HG02870 (cell line): ENCODE measurements around the gene MED17.

Experiments used
- ATAC-seq: cut with Tn5 transposase; IDR thresholded peaks from one replicate; pipeline ENCODE4 v1.9.1; 2021; ENCODE audit warnings: mild to moderate bottlenecking, moderate library complexity; ENCODE audit not compliant: unreplicated experiment

The MED17 gene

DNA sequence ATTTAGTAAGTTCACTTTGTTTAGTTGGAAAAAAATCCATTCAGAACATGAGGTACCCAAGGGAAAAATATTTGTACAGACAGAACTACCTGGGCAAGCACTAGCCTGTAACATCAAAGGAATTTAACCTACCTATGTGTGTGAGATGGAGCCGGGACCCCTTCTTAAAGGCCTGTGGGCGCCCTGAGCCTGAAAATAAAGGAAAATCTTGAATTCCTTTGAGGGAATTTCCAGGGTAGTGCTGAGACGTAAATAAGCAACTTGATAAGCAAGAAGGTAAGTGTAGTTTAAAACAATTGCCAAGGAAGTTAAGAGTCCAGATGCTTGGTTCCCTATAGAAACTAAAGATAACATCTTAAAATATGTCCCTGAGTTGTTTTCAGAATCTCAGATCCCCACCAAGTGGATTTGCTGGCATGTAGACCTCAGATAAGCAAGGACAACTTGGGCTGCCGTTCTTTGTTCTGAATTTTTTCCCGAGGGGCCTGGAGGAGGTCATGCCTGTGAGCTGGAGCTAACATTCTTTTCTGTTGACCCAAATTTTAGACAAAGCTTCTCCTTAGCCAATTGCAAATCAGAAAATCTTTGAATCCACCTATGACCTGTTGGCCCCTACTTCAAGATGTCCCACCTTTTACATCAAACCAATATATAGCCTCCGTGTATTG, 31.0 kb downstream of the MED17 start:
- no peak for ATAC-seq

DNA sequence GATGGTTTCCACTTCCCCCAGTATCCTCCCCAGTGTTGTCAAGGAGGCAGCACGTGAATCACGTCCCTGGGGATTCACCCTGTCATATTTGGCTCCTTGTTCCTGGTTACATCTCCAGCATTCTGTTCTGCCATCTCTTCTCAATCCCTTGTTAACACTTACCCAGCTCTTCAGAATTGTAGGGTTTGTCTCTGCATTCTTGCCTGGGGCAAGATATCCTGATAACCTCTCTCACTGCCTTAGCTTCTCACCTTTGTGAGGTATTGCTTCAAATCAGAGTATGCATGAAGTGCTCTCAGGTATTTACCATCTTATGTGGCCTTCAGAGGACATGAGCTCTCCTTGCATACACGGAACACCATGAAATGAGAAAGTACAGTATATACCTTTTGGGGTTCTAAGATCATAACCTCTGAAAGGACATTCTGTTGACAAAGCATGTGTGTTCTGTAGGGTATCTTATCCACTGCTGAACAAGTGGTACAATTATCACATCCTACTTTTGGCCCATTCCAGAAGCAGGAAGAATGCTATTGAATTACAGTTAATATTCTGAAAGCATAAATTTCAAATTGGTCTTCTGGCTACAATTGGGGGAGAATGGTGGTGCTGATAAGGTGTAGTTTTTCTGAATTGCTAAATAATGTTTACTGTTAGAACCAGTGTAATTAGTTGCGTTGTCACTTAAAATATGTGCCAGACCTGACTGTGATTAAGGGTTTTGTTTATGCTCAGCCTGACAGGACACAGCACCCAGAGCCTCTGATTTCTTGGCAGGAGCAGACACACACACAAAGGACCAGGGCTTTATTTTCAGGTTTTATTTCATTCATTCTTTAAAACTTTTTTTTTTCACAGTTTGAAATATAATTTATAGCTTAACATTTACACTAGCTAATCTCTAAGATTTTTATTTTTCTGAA, 33.6 kb downstream of the MED17 start:
- no peak for ATAC-seq

DNA sequence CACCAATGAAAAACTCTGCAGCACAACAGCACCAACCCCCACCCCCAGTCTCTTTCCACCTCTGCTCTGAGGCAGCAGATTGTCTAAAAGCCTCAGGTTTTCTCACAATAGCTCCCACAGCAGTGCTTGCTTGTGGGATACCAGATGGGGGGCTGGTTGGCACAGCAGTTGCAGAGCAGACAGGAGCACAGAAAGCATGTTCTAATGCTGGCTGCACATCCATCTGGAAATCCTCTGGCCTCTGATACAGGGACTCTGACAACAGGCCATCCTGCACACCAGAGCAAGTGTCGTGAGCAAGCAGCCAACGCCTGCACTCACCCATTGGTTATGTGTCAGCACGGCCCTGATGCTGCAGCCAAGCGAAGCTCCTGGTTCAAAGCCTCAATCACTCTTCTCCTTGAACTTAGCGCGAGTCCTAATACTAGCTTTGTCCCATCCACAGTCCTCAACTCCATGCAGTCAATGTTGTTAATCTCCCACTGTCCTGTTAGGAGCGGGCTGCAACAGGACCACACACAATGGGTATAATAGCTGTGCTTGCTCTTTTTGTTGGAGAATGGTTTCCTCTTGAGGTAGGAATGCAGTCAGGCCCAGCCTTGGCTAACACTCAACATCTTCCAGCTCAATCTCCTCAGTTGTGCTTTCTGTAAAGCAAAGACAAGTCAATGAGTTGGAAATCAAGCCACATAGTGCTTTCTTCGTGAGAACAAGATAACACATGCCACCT, 36.0 kb downstream of the MED17 start:
- ATAC-seq: no peak

DNA sequence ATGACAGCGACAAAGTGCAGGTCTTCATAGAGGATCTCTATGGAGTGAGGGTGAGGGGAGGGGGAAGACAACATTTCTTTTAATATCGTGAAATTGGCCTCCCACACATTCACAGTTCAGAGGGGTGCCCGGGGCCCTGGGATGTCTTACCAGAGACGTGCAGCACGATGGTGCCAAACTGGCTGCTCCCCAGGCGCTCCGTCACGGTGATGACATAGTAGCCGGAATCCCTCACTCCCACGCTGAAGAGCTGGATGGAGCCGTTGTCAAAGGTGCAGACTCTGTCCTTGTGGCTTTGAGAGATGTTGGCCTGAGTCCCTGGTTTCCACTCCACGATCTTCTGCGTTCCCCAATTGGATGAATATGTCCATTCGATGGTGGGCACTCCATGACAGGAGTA, 36.8 kb downstream of the MED17 start:
- no peak for ATAC-seq

DNA sequence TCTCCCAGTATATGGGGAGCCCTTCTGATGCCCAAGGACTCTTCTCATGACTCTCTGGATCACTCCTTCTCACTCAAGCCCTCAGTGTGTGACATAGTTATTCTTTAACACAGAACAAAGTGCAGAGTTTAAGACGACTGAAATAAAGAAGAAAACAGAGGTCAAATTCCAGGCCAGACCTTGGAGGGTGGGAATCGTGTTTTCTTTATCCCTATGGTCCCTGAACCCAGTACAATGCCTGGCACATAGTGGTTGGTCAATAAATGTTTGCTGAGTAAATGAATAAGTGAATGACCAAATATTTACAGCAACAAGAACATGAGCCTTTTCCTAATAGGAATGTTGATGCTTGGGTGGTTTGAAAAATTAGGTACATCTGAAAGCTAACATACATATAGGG, 37.5 kb downstream of the MED17 start:
- no peak for ATAC-seq

DNA sequence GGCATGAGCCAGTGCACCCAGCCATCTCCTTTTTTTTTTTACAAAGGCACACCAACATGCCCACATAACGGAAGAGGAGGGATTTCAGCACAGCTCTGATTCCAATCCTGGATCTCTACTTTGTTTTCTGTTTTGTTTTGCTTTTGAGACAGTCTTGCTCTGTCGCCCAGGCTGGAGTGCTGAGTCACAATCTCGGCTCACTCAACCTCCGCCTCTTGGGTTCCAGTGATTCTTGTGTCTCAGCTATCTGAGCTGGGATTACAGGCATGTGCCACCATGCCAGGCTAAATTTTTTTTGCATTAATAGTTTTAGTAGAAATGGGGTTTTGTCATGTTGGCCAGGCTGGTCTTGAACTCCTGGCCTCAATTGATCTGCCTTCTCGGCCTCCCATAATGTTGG, 38.3 kb downstream of the MED17 start:
- no peak for ATAC-seq

DNA sequence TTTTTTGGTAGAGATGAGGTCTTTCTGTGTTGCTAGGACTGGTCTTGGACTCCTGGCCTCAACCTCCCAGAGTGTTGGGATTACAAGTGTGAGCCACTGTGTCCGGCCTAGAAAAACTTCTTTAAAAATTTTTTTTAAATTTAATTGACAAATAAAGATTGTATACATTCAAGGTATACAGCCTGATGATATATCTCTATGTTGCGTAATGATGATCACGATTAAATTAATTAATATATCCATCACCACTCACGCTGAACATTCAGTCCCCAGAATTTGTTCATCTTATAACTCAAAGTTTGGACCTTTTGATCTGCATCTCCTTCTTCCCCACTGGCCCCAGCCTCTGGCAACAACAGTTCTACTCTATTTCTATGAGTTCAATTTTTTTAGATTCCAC, 39.1 kb downstream of the MED17 start:
- ATAC-seq: no peak

DNA sequence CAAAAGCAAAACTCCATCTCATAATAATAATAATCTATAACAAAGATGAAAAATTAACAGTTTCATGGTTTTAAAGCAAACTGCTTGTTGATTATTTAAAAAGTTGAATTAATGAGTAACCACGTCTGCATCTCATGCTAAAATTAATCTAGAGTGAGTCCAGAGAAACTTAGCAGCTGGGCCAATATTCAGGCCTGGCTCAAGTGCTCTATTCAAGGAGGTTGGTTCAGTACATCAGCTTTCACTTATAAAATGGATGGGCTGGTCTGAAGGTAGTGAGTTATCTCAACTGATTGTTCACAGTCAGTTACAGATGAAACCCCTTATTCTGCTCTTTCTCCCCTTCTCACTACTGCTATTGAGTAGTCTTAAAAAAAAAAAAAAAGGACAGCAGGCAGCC, 43.3 kb downstream of the MED17 start:
- no peak for ATAC-seq

DNA sequence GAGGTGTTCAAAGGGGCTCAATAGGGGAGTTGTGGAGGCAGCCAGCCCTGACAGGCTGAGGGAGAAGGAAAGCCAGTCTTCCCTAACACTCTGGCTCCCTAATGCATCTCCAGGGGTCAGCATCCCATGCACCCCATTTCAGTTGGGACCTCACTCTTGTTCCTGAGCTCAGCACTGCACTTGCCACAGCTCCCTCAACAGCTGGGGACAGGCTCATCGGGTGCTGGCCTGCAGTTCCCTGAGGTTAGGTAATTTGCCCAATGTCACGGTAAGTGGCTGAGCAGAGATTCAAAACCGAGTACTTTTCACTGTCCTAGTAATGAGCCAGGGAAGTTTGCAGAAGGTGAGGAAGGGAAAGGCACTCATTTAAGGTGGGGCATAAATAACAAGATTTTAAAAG, 45.5 kb downstream of the MED17 start:
- no peak for ATAC-seq

DNA sequence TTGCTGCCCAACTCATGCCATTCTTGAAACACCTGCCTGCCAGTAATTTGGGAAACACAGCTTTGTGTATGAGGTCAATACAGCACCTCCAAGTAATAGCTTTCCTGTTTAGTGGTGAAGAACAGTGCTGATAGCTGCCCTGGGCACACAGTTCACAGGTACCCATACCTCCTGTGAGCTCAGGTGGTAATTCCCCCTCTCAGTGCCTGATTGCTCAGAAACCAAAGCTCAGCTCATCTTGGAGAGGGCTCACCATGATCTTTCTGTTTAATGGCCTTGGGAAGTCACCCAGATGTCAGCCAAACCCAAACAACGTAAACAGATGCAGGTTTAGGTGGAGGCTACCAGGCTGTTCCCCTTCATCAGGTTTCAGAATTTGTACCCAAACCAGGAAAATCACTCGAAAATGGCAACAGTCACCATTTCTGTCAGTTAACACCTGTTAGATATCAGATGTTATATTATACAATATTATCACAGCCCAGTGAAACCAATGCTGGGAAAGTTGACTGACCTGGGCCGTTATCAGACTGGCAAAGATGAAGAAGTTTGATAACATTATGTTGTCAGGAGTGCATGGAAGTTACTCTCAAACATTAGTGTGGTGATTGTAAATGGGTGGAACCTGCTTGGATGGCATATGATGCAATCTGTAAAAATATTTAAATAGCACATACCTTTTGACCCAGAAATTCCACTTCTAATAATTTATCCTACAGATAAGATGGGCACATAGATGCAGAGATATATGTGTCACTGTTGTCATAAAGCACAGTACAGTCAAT, 47.5 kb downstream of the MED17 start:
- ATAC-seq: no peak

DNA sequence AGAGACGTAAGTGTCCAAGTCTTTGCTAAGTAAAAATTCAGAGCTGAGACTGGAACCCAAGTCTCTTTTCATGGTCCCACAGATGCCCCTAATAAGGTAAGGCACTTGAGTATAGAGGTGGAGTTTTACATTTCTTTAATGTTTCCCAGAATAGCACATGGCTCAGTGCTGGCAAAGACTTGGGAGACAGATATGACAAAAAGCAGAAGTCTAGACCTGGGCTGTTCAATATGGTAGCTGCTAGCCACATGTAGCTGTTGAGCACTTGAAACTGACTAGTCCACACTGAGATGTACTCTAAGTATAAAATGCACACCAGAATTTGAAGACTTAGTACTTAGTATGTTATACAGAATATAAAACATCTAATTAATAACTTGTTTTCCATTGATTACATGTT, 48.7 kb downstream of the MED17 start:
- no peak for ATAC-seq

DNA sequence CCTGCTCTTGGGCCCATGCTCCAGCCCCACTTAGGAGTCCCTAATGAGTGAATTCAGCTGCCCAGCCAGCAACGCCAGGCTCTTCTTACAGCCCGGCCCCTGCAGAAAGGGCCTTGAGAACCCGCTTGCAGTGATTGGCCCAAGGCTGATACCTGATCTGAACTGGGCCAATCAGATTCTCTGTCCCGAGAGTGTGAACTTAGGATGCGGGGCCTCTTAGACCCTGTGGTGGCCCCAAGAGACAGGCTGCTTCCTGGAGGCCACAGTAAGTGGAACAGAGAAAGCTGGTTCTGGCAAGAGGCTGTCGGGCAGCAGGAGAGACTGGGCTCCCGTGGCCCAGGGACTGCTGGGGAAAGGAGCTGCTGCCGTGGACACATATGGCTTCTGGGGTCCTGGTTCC, 54.9 kb downstream of the MED17 start:
- ATAC-seq: no peak

DNA sequence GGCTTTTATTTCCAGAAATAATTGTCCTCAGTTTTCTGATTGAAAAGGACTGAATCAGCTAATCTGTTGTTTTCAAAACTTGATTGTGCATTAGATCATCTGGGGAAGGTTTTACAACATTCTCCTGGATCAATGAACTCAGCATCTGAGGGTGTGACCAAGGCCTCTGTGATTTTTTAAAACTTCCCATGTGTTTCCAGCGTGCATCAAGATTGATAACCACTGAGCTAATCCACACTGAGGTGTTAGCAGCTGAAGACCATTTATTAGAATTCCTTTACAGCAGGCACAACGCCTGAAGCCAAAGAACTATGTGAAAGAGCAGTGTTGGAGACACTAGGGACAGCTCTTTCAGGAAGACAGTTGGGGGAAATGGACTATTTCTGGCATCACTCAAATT, 56.1 kb downstream of the MED17 start:
- ATAC-seq: no peak

DNA sequence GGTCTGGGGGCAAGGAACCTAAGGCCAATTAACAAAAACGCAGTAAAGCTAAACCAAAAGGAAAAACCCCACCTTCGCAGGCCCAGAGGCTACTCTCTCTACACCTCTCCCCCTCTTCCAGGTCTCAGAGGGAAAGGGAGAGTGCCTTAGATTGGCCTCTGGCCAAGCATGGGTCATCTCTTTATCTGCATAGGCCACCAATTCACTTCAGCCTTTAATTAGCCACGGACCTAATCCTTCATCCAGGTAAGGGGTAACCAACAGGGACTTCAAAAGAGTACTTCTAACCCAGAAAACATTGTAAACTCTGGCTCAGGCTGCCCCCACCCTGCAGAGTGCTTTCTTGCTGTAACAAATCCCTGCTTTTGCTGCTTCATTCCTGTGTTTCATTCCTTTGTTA, 56.9 kb downstream of the MED17 start:
- ATAC-seq: no peak

DNA sequence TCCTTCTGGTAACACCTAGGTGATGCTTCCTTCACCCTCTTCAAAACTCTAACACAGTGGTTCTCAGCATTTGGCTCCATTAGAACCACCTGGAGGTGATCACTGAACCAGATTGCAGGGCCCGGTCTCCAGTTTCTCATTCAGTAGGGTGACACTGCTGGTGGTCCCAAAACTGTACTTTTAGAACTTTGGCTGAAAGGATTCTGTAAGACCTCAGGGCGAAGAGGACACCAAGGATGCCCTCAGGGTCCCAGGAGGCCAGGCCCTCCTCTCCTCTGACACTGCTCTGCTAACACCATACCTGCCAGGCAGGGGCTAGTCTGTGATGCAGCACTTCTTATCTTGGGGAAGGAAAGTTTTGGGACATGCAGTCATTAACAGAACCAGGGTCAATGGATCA, 57.4 kb downstream of the MED17 start:
- no peak for ATAC-seq

DNA sequence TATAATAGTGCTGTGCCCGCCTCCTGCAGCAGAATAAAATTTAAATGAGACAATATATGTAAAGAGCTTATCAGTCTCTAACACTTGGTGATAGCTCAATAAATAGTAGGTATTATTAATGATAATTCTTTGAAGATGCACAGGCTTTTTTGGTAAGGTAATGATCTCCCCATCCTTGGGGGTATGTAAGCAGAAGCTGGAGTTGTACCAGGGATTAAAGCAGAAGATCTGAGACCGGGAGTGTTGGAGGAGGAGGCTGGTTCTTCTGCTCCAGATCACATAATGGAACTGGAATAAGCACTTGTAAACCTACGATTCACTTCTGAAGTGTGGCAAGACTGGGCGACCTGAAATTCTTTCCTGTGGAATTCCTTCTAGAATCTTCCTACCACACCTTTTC, 58.0 kb downstream of the MED17 start:
- ATAC-seq: no peak

DNA sequence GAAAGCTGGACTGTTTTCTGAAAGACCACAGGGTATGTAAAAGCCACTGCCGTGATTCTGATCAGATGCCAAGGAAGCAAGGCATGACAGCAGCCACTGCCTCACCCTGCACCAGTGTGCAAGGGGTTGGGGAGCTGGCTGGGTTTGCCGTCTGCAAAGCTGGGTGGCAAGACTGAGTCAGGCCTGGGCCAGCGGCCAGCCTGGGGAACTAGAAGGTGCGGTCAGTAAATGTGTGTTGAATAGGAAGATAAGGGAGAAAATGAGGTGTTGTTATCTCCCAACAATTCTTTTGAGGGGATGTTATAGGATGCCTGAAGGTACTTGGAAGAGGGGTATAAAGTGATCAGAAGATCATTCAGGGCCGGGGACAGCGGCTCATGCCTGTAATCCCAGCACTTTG, 58.4 kb downstream of the MED17 start:
- no peak for ATAC-seq

DNA sequence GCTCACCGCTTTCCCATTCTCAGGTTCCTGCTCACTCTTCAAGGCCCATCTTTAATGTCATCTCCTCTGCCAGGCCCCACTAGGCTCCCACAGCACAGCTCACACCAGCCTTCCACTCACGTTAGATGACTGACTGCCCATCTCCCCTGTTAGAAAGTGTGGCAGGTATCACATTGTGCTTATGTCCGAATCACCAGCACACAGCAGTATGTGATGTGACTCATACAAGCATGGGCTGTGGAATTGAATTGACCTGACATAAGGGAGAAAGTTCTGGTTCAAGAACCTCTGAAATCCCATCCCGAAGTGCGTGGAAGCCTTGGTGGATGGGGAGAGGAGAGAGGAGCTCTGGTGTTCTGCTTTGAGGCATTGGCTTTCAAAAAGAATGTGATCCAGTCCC, 59.8 kb downstream of the MED17 start:
- ATAC-seq: no peak

DNA sequence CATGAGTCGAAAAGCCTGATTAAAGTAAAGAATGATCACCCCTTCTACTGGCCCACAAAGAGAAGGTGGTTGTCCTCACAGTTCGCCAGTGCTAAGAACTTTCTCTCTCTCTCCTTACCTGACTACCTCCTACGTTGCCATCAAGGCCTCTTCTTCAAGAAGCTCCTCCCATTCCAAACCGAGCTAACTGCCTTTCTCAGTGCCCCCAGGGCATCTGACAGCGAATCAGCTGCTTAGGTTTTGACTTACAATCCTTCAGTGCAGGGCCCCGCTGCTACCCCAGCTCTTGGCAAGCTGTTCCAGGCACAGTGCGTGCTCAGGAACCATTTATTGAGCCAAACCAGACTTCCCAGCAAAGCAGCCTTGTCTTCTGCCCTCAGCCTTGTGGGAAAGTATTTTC, 60.5 kb downstream of the MED17 start:
- ATAC-seq: no peak

DNA sequence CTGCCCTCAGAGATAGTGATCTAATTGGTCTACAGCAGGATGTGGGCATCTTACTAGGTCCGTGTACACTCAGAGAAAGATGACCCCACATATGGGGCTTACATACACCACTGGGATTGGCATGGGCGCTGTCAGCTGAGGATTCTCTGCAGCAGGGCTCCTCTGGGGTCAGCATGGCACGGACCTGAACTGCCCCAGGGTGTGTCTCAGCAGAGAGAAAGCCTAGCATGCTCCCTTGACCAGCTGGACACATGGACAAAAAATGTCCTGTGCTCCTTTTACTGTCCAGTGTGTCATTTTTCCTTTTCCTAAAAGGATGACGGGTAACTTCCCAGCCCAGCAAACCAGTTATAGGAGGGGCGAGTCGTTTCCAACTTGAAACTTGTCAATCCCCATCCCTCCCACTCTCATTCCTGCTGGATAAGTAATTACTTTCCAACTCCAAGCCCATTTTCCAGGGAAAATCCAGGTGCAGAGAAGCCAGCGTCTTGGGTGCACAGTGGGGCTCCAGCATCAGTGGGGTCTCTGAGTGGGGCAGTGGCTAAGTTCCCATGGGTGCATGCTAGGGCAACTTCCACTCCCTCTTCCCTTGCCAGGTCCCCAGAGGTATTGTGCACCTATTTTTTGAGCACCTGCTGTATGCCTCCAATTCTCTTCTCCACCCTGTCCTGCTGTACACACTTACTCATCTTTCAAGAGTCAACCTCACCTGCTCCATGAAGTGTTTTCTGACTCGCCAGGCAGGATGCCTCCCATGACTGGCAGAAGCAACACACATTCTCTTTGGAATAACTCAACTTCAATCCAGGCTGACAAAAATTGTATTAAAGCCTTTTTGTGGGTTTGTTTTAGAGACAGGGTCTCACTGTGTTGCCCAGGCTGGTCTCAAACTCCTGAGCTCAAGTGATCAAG, 61.4 kb downstream of the MED17 start:
- no peak for ATAC-seq
